Activated CD4-positive, alpha-beta T cell treated with anti-CD3 and anti-CD28 coated beads for 48 hours (primary cell): ENCODE measurements around the gene COPE.
"Not testable (repeated sequence)": the region's sequence is repeated elsewhere in the genome, so short reads cannot be mapped to it uniquely, and the experiment has no call there.

Experiments used
- DNase-seq: peaks from one replicate; pipeline ENCODE4 v3.0.0-alpha.2; 2020

The COPE gene

DNA sequence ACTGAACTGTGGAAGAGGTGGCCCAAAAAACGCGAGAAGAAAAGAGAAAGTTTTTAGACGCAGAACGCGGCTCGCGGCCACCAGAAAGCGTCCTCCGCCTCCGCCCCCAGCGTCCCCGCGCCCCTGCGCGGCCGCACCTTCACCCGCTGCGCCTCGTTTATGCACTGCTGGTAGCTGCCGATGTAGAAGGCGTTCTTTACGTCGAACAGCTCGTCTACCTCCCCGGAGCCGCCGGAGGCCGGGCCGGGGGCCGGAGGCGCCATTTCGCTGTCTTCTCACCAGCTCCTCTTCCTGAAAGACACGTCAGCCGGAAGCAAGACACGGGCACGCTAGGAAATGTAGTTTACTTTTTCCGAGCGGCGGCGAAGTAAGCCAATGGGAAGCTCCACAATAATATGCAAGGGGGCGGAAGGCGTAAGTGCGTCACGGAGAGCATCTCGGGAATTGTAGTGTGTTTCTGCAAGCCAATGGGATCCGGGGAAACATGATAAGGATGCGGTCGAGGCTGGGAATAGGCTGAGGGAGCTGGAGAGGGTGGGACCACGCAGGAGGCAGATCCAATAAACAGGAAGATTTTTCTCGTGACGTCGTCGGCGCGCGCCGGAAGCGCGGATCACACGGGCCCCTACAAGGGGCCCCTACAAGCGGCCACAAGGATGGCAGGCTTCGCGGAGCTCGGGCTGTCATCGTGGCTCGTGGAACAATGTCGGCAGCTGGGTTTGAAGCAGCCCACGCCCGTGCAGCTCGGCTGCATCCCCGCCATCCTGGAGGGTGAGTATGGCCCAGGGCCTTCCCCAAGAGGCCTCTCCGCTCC is at the start of gene COPE, which contains the start of gene DDX49:
TSS of gene COPE (minus strand) at position 302 of the 814 bp plus-strand sequence. CDS start at position 263, 39 bp downstream.
TSS of gene DDX49 (plus strand) at position 630 of the 814 bp plus-strand sequence. CDS start at position 657, 27 bp downstream.
- peak; percentile 99 for DNase-seq

DNA sequence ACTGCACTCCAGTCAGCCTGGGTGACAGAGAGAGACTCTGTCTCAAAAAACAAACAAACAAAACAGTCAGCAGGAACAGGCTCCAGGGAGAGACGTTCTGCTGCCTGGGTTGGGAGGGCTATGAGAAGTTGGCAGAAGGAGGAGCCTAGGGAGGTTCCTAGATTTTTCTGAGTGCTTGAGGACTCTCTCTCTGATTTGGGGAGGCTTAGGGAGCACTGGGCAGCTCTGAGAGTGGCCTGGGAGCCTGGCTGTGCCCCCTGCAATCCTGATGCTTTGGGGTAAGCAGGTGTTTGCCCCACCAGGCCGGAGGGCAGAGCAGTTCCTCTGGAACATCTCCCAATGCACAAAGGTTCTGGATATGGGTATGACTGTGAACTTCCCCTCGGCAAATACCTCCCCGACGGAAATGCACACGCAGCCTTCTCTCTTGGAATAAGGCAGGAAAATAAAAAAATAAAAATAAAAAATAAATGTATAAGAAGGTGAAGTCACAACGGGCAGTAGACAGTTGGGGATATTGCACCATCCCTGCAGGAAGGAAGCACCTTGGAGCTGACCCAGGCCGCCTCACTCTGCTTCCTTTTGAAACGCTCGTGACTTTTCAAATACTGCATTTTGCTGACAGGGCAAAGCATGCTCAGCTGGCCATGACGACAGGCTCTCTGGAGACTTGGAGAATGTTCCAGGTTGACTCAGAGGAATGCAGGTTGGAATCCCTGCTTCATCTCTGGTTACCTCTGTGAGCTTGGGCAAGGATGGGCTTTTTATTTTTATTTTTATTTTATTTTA is 48.4 kb upstream of the COPE start:
- DNase-seq = no peak

DNA sequence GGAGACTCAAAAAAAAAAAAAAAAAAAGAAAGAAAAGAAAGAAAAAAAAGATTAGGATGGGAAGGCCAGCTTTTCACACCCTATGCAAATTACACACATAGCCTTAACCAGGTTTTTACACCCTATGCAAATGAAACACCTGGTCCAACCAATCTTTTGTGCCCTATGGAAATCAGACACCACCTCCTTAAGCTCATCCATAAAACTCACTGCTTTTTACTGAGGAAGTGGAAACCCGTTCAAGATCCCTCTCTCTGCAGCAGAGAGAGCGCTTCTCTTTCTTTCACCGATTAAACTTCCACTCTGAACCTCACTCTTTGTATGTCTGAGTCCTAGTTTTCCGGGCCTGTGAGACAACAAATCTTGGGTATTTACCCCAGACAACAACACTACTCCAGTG is 47.1 kb upstream of the COPE start:
- no peak for DNase-seq

GRCh38 chr19:18964121-18964520 is 44.9 kb upstream of the COPE start:
- no peak for DNase-seq

DNA sequence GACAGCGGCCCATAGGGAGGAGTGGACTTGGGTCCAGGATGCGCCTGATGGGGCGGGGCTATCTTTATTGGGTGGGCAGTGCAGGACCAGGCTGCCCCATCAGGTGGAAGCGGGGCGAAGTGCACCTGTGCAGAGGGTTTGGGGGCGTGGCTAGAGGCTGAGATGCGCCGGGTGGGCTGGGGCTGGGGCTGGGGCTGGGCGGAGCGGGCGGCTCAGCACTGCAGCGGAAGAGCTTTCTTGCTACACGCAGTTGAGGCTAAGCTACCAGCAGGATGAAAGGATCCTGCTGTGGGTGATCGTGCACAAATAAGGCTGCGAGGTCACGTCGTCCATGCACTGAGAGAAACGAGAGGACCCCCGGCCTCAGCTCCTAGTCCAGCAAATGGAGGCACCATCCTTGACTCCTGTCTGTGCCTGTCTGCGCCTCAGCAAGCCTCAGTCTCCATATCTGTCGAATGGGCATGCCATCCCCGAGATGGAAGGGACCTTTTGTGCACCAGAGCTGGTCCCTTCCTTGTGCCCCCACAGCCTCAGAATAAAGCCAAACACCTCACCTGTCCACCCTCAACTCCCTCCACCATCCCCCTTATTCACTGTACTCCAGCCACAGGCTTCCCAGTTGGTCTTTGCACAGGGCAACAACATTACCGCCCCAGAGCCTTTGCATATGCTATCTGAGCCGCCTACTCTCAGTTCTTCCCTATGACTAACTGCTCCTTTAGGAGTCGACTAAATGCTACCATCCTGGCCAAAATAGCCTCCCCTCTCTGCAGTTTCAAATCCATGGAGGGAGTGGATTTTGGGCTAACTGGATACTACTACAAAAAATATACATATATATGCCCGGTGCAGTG is 42.8 kb upstream of the COPE start:
- DNase-seq = no peak

GRCh38 chr19:18960370-18960769 is 41.2 kb upstream of the COPE start:
- DNase-seq = no peak

GRCh38 chr19:18955042-18955441 is 35.9 kb upstream of the COPE start:
- DNase-seq = no peak

DNA sequence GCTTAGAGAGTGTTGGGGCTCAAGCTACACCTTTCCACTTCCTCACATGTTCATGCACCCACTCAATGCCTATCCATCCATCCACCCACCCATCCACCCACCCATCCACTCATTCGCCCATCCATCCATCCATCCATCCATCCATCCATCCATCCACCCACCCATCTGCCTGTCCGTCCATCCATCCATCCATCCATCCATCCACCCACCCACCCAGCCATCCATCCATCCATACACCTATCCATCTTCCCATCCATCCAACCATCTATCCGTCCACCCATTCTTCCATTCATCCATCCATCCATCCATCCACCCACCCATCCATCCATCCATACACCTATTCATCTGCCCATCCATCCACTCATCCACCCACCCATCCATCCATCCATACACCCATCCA is 34.9 kb upstream of the COPE start:
- no peak for DNase-seq

DNA sequence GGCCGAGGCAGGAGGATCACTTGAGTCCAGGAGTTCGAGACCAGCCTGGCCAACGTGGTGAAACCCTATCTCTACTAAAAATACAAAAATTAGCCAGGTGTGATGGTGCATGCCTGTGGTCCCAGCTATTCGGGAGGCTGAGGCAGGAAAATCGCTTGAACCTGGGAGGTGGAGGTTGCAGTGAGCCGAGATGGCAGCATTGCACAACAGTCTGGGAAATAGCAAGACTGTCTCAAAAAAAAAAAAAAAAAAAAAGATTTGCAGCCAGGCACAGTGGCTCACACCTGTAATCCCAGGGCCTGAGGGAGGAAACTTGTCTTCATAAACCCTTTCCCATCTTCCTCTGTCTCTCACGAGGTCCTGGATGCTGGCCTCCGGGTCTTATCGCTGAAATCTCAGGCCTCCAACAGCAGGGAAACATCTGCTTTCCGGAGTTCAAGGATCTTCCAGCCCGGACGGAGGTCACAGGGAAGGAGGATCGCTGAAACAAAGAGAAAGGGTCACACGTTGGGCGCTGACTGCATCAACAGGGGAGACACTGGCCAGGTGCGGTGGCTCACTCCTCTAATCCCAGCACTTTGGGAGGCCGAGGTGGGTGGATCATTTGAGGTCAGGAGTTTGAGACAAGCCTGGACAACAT is 33.3 kb upstream of the COPE start:
- not testable (repeated sequence) for DNase-seq

DNA sequence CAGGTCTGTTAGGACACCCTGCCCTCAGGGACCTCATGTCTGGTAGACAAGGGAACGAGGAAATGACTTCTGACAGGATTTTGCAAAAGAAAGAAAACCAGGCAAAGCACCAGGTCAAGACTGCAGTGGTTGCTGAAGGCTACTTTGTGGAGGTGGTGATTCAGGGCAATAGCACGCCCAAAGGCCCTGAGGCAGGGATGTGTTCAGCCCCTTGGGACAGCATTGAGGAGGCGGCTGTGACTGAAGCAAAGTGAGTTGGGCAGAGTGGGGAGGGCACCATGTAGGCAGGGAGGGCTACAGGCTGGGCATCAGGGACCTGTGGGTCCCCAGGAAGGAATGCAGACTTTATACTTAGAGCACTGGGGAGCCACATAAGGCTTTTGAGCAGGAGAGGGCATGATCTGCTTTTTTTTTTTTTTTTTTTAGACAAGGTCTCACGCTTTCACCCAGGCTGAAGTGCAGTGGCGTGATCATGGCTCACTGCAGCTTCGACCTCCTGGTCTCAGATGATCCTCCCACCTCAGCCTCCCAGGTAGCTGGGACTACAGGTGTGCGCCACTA is 32.6 kb upstream of the COPE start:
- no peak for DNase-seq

DNA sequence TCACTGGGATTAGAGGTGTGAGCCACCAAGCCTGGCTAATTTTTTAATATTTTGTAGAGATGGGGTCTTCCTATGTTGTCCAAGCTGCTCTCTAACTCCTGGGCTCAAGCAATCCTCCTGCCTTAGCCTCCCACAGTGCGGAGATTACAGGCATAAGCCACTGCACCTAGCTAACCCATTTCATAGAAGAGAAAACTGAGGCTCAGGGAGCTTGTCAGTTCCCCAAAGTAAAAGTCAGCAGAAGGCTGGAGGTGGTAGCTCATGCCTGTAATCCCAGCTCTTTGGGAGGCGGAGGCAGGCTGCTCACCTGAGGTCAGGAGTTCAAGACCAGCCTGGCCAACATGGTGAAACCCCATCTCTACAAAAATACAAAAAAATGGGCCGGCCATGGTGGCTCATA is 30.7 kb upstream of the COPE start:
- DNase-seq = no peak

- no peak for DNase-seq
Measured at GRCh38 chr19:18948976-18949356, 29.8 kb upstream of the COPE start.

DNA sequence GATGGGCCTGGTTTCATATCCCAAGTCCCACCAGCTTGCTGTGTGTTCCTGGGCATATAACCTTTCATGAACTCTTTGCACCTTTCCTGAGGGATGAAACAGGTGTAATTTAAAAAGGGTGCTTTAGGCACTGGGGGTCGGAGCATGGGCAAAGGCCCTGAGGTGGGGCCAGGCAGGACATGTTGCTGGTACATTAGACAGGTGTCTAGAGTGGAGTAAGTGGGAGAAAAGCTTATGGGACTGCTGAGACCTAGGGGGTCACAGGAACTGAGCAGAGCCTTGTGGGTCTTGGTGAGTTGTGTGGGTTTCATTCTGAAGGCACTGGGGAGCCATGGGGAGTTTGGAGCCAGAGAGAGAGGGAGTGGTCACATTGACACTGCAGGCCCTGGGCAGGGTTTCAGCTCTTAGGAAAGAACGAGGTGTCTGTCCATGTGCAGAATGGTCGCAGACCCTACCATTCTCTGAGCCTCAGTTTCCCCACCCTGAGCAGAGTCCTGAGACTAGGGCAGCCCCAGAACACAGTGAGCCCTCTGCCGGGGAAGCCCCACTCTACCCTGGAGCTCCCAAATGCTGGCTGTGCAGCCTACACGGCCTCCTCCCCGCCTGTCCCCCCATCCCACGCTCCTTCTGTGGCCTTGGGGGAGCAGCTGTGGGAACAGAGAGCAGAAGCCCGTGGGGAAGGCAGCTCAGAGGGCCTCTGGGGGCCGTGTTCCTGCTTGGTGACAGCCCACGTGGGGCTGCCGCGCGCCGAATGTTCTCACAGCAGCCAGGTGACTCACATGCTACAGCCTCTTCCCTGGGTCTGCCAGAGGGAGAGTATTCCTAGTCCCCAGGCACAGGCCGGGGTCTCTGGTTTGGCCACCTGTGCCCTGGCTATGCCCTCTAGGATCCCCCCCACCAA is 29.1 kb upstream of the COPE start:
- DNase-seq = no peak

- no peak for DNase-seq
Measured at GRCh38 chr19:18946918-18947317, 27.7 kb upstream of the COPE start.

GRCh38 chr19:18946335-18946734 is 27.1 kb upstream of the COPE start:
- no peak for DNase-seq

DNA sequence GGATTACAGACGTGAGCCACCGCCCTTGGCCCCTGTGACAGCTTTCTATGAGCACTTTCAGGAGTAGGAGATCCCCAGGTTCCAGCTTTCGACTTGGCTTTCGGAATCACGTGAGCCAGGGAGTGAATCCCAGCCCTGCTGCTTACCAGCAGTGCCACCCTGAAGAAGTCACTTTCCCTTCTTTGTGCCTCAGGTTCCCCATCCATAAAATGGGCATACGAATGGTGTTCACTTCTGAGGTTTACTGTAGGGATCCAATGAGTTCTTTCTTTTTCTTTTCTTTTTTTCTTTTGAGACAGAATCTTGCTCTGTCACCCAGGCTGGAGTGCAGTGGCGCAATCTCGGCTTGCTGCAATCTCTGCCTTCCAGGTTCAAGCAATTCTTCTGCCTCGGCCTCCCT is 26.1 kb upstream of the COPE start:
- no peak for DNase-seq

GRCh38 chr19:18943465-18943864 is 24.3 kb upstream of the COPE start:
- DNase-seq = no peak

DNA sequence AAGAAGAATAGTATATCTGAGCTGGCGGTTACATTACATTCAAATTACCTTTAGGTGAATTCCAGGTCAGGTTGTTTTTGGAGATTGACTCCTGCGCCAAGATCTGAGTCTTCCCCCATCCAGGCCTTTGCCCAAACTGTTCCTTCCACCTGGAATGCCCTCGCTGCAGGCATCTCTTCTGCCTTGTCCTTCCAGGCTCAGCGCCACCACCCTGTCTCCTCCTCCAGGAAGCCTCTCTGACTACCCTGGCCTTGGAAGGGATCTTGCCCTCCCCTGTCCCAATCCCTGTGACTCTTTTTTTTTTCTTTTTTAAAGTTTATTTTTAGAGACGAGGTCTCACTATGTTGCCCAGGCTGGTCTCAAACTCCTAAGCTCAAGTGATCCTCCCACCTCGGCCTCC is 23.5 kb upstream of the COPE start:
- no peak for DNase-seq

GRCh38 chr19:18941628-18942354 is 22.6 kb upstream of the COPE start:
- no peak for DNase-seq
